IMR-90 (cell line): Measurements from ENCODE around the gene TSC2. TPM values are rescaled to one million over a fixed set of nuclear protein-coding genes. Genes with fewer than 3 reads are reported as not detected.

Source experiments
- ATAC-seq: fragments of 200-7000 bp; cut with Tn5 transposase; 2 replicates; pipeline ENCODE4 v1.9.1; 2020; ENCODE audit warnings: low read depth, mild to moderate bottlenecking, moderate library complexity
- BruUV-seq: library from RNA; stranded (reverse); fragments of 400-500 nt; replicated peaks from 2 replicates; lab custom pipeline; 2021; lab: Mats Ljungman, UMichigan
- CTCF ChIA-PET: fragments of 300-600 bp; formaldehyde crosslinking; extraction: SDS; loops from one replicate; lab custom pipeline; 2021; ENCODE audit warnings: antibody characterized with exemption; lab: Yijun Ruan, JAX
- POLR2A ChIA-PET: fragments of 300-600 bp; sonication (Branson Sonifier 250); formaldehyde crosslinking; loops from one replicate; lab custom pipeline; 2022; ENCODE audit warnings: antibody characterized with exemption; ENCODE audit not compliant: unreplicated experiment; lab: Charles Lee
- DNase-seq: peaks from one replicate; pipeline ENCODE4 v3.0.0; 2013
- H2AFZ ChIP-seq: replicated peaks from 2 replicates; pipeline ENCODE3; 2013; ENCODE audit warnings: low read length, mild to moderate bottlenecking; ENCODE audit not compliant: poor library complexity
- H2AK5ac ChIP-seq: 2 replicates; pipeline ENCODE4 v1.6.1; 2013; ENCODE audit warnings: low read depth, low read length, inconsistent platforms
- H2AK9ac ChIP-seq: replicated peaks from 2 replicates; pipeline ENCODE3; 2013; ENCODE audit warnings: mild to moderate bottlenecking, low read depth, low read length, moderate library complexity; ENCODE audit not compliant: poor library complexity
- H2BK120ac ChIP-seq: 2 replicates; pipeline ENCODE4 v1.6.1; 2013; ENCODE audit warnings: low read depth, low read length, inconsistent platforms
- H2BK15ac ChIP-seq: 3 replicates; pipeline ENCODE4 v1.6.1; 2013; ENCODE audit warnings: low read depth, low read length, inconsistent platforms
- H2BK20ac ChIP-seq: 2 replicates; pipeline ENCODE4 v1.6.1; 2013; ENCODE audit warnings: low read depth, mild to moderate bottlenecking, inconsistent platforms, low read length, moderate library complexity
- H2BK5ac ChIP-seq: 2 replicates; pipeline ENCODE4 v1.6.1; 2013; ENCODE audit warnings: mild to moderate bottlenecking, low read depth, low read length, inconsistent platforms; ENCODE audit not compliant: poor library complexity, severe bottlenecking
- H3K14ac ChIP-seq: replicated peaks from 2 replicates; pipeline ENCODE4 v1.6.1; 2013; ENCODE audit warnings: low read depth, low read length, inconsistent platforms
- H3K18ac ChIP-seq: 2 replicates; pipeline ENCODE4 v1.6.1; 2013; ENCODE audit warnings: low read depth, low read length, control low read depth
- H3K23ac ChIP-seq: 2 replicates; pipeline ENCODE4 v1.6.1; 2013; ENCODE audit warnings: low read depth, low read length, inconsistent platforms
- H3K27ac ChIP-seq: 2 replicates; pipeline ENCODE4 v1.5.1; 2013; ENCODE audit warnings: mild to moderate bottlenecking, control low read depth, low read length; ENCODE audit not compliant: insufficient read depth
- H3K27me3 ChIP-seq: 2 replicates; pipeline ENCODE4 v1.6.1; 2013; ENCODE audit warnings: low read length; ENCODE audit not compliant: control insufficient read depth, insufficient read depth
- H3K36me3 ChIP-seq: 2 replicates; pipeline ENCODE4 v1.6.1; 2013; ENCODE audit warnings: low read length, mixed read lengths; ENCODE audit not compliant: control insufficient read depth, insufficient read depth
- H3K4ac ChIP-seq: 2 replicates; pipeline ENCODE4 v1.6.1; 2013; ENCODE audit warnings: low read depth, low read length, inconsistent platforms
- H3K4me1 ChIP-seq: 2 replicates; pipeline ENCODE4 v1.6.1; 2013; ENCODE audit warnings: low read length, mixed read lengths; ENCODE audit not compliant: control insufficient read depth, insufficient read depth
- H3K4me2 ChIP-seq: 2 replicates; pipeline ENCODE4 v1.6.1; 2013; ENCODE audit warnings: low read depth, mild to moderate bottlenecking, control low read depth, low read length, moderate library complexity
- H3K4me3 ChIP-seq: 2 replicates; pipeline ENCODE4 v1.5.1; 2013; ENCODE audit warnings: low read depth, mild to moderate bottlenecking, control low read depth, low read length, moderate library complexity; ENCODE audit not compliant: insufficient read depth
- H3K56ac ChIP-seq: 2 replicates; pipeline ENCODE4 v1.6.1; 2013; ENCODE audit warnings: low read length, inconsistent platforms; ENCODE audit not compliant: insufficient read depth; ENCODE audit errors: extremely low read depth
- H3K79me1 ChIP-seq, 2 experiments: 2 replicates each; pipeline ENCODE4 v1.6.1; 2013; ENCODE audit warnings: low read length in 2 of 2, inconsistent platforms in 1 of 2, low read depth in 1 of 2
- H3K9ac ChIP-seq: 2 replicates; pipeline ENCODE4 v1.6.1; 2013; ENCODE audit warnings: low read depth, low read length, control low read depth
- H3K9me1 ChIP-seq: 2 replicates; pipeline ENCODE4 v1.6.1; 2013; ENCODE audit warnings: low read length, inconsistent platforms; ENCODE audit not compliant: insufficient read depth
- H3K9me3 ChIP-seq: 2 replicates; pipeline ENCODE4 v1.6.1; 2013; ENCODE audit warnings: low read length; ENCODE audit not compliant: control insufficient read depth, insufficient read depth
- H4K20me1 ChIP-seq: 2 replicates; pipeline ENCODE4 v1.6.1; 2013; ENCODE audit warnings: low read length, inconsistent platforms; ENCODE audit not compliant: insufficient read depth
- H4K5ac ChIP-seq: 2 replicates; pipeline ENCODE4 v1.6.1; 2013; ENCODE audit warnings: mild to moderate bottlenecking, low read depth, low read length, control low read depth
- H4K8ac ChIP-seq, 2 experiments: 2 replicates each; pipeline ENCODE4 v1.6.1; 2013; ENCODE audit warnings: low read depth in 2 of 2, low read length in 2 of 2, control low read depth in 1 of 2, inconsistent platforms in 1 of 2
- H4K91ac ChIP-seq: 2 replicates; pipeline ENCODE4 v1.6.1; 2013; ENCODE audit warnings: low read depth, low read length, inconsistent platforms; ENCODE audit not compliant: insufficient read depth
- BHLHE40 ChIP-seq: fragments of 150-350 bp; IDR thresholded peaks from 2 replicates; pipeline ENCODE4 v1.6.1; 2016; ENCODE audit warnings: mild to moderate bottlenecking, low read depth, low read length
- CEBPB ChIP-seq: IDR thresholded peaks from 2 replicates; pipeline ENCODE4 v1.6.1; 2012; ENCODE audit warnings: low read depth, low read length, improper control_type of control experiment
- CHD1 ChIP-seq: IDR thresholded peaks from 2 replicates; pipeline ENCODE4 v1.6.1; 2012; ENCODE audit warnings: low read depth, low read length, improper control_type of control experiment
- FOS ChIP-seq: fragments of 150-350 bp; IDR thresholded peaks from 2 replicates; pipeline ENCODE4 v1.6.1; 2016; ENCODE audit warnings: low read depth, low read length
- MAZ ChIP-seq: IDR thresholded peaks from 2 replicates; pipeline ENCODE4 v1.6.1; 2012; ENCODE audit warnings: low read depth, mild to moderate bottlenecking, low read length, improper control_type of control experiment, moderate library complexity, borderline replicate concordance
- MXI1 ChIP-seq: IDR thresholded peaks from 2 replicates; pipeline ENCODE4 v1.6.1; 2012; ENCODE audit warnings: low read depth, mild to moderate bottlenecking, low read length, moderate library complexity, borderline replicate concordance
- NFE2L2 ChIP-seq: fragments of 150-350 bp; IDR thresholded peaks from 2 replicates; pipeline ENCODE4 v1.6.1; 2016; ENCODE audit warnings: low read depth, mild to moderate bottlenecking, low read length
- POLR2A ChIP-seq: IDR thresholded peaks from 2 replicates; pipeline ENCODE4 v1.6.1; 2012; ENCODE audit warnings: mild to moderate bottlenecking, low read depth, low read length
- RAD21 ChIP-seq: IDR thresholded peaks from 2 replicates; pipeline ENCODE4 v1.6.1; 2012; ENCODE audit warnings: low read length, improper control_type of control experiment
- RCOR1 ChIP-seq: IDR thresholded peaks from 2 replicates; pipeline ENCODE4 v1.6.1; 2012; ENCODE audit warnings: mild to moderate bottlenecking, low read length, improper control_type of control experiment; ENCODE audit not compliant: insufficient replicate concordance
- RFX5 ChIP-seq: IDR thresholded peaks from 2 replicates; pipeline ENCODE4 v1.8.0; 2012; ENCODE audit warnings: low read depth, mild to moderate bottlenecking, low read length, moderate library complexity
- WGBS, 2 experiments: methylation state at CpG; one replicate each; pipeline versions ENCODE4 v1.1.5 to v1.1.7; 2013; ENCODE audit warnings: missing lambda C conversion rate in 2 of 2; ENCODE audit not compliant: insufficient read length in 1 of 2; ENCODE audit errors: extremely low coverage in 2 of 2; 5-methylcytosine and 5-hydroxymethylcytosine counted together
- dilution Hi-C: fragments of 300-500 bp; cut with HindIII; formaldehyde crosslinking; loops from one replicate; pipeline ENCODE4 v1.14.3; 2018; ENCODE audit warnings: low sequenced_read_pairs; ENCODE audit not compliant: unreplicated experiment
- in situ Hi-C: fragments of 300-500 bp; cut with MboI; formaldehyde crosslinking; loops from 3 replicates; pipeline ENCODE4 v1.14.3; 2019; ENCODE audit warnings: low sequenced_read_pairs, inconsistent platforms, mixed read lengths
- intact Hi-C: fragments of 100-400 bp; cut with micrococcal nuclease; formaldehyde crosslinking; loops from 2 replicates; pipeline ENCODE4 v1.10.0; 2022
- polyA plus RNA-seq, 3 experiments: library from polyadenylated mRNA; depleted of rRNA; stranded (reverse); fragments of >200 nt; gene quantifications; 2 replicates each; pipeline ENCODE4 v1.2.3, GENCODE V29; 2012; ENCODE audit warnings: low replicate concordance in 1 of 3
- total RNA-seq: library from RNA; depleted of rRNA; stranded (reverse); fragments of >200 nt; gene quantifications from 2 replicates; pipeline ENCODE4 v1.2.3, GENCODE V29; 2012
- TF ChIP-seq, protein P1 (sequence below): fragments of 150-350 bp; IDR thresholded peaks from 2 replicates; pipeline ENCODE4 v1.6.1; 2016; ENCODE audit warnings: low read depth, mild to moderate bottlenecking, low read length, moderate library complexity, borderline replicate concordance
- TF ChIP-seq, protein P2 (sequence below): fragments of 150-350 bp; IDR thresholded peaks from 2 replicates; pipeline ENCODE4 v1.6.1; 2017; ENCODE audit warnings: mild to moderate bottlenecking, antibody characterized with exemption, low read length, low read depth

TSC2 gene
- total and polyA plus RNA-seq, 2 of the 4 experiments (the other 2 are of a cell fraction): 31.4 to 88.6 TPM

DNA sequence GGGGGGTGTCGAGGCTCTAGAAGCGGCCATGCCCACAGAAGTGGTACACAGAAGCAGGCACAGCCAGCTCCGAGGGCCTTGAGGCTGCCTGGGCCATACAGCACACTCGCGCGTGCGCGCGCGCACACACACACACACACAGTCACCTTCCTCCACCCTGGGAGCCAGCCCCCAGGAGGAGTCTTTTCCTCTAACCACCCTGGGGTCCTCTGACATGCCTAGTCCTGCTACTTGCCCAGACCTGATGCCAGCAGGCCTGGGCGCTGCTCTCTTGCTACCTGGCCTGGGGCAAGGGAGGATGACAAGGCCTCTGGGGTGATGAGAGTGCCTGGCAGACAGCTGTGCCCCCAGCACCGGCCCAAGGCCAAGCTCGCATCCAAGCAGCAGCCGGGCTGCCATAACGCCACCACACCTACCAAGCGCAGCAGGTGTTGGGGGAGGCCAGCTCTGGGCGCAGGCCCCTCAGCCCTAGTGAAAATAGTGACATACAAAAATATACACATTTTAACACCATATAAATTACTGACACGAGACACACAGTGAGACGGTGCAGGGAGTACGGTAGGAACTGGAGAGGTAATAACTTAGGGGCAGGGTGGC lies 41.1 kb downstream of the TSC2 start:
- Histone ChIP-seq H3K27ac (no peak overlapping the region), H3K4me1 (no peaks in the 10 kb centered on the region), H3K79me1 (peaks cover 0 to 12% of the 10 kb centered on the region in 2 experiments; a peak in 1 of 4 replicates), H3K9me1 (no peaks in the 10 kb centered on the region), H4K20me1 (peaks cover 21% of the 10 kb centered on the region), H3K18ac (no peak overlapping the region), H3K36me3 (peaks cover 91% of the 10 kb centered on the region), H2AK5ac (no peak overlapping the region), H2BK20ac (no peak overlapping the region), H2BK120ac (no peak overlapping the region), H2BK5ac (no peak overlapping the region), H4K8ac (no peak overlapping the region), H4K5ac (no peak overlapping the region), H3K23ac (no peak overlapping the region), H3K14ac (no peak overlapping the region), H2AFZ (no peak overlapping the region), H3K4me3 (no peak overlapping the region), H2AK9ac (no peak overlapping the region), H3K9me3 (no peaks in the 10 kb centered on the region), H2BK15ac (no peak overlapping the region), H3K4ac (no peak overlapping the region), H3K56ac (no peak overlapping the region), H3K9ac (no peak overlapping the region), H3K4me2 (no peak overlapping the region), H4K91ac (no peak overlapping the region), H3K27me3 (no peaks in the 10 kb centered on the region)
- in situ Hi-C loops: no loop called here
- WGBS, 2 experiments: 78% methylated on average over 9 of the region's 20 CpGs; no CpG with 5 or more reads in 1 of the 2 experiments
- no TSS peak for BruUV-seq
- intact Hi-C loops: no loop called here
- ChIA-PET POLR2A (no interaction called here), CTCF (no interaction called here)
- DNase-seq: no peak
- ATAC-seq: no peak
- no peak for TF ChIP-seq MXI1
- TF ChIP-seq BHLHE40: no peak
- TF ChIP-seq, protein P1, sequence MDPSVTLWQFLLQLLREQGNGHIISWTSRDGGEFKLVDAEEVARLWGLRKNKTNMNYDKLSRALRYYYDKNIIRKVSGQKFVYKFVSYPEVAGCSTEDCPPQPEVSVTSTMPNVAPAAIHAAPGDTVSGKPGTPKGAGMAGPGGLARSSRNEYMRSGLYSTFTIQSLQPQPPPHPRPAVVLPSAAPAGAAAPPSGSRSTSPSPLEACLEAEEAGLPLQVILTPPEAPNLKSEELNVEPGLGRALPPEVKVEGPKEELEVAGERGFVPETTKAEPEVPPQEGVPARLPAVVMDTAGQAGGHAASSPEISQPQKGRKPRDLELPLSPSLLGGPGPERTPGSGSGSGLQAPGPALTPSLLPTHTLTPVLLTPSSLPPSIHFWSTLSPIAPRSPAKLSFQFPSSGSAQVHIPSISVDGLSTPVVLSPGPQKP: no peak
- no peak for TF ChIP-seq POLR2A
- TF ChIP-seq MAZ: no peak
- TF ChIP-seq RAD21: no peak
- no peak for TF ChIP-seq NFE2L2
- TF ChIP-seq FOS: no peak
- TF ChIP-seq RFX5: no peak
- TF ChIP-seq, protein P2, sequence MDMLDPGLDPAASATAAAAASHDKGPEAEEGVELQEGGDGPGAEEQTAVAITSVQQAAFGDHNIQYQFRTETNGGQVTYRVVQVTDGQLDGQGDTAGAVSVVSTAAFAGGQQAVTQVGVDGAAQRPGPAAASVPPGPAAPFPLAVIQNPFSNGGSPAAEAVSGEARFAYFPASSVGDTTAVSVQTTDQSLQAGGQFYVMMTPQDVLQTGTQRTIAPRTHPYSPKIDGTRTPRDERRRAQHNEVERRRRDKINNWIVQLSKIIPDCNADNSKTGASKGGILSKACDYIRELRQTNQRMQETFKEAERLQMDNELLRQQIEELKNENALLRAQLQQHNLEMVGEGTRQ: no peak
- TF ChIP-seq CHD1: no peak
- TF ChIP-seq CEBPB: no peak
- TF ChIP-seq RCOR1: no peak
- dilution Hi-C loops: no loop called here
